Activated CD4-positive, CD25-positive, alpha-beta regulatory T cell treated with anti-CD3 and anti-CD28 coated beads, Interleukin-2, amount 50 U/mL, for 72 hours (primary cell): ENCODE data around the gene KDF1.

Experiments
- DNase-seq: peaks from one replicate; pipeline ENCODE4 v3.0.0; 2021

The KDF1 gene

GRCh38 chr1:26913754-26914619 is 46.3 kb downstream of the KDF1 start, which contains the start of gene NR0B2:
TSS of gene NR0B2 (minus strand) at chr1:26913975. CDS start at chr1:26913940, 35 bp downstream.
- no peak for DNase-seq

- no peak for DNase-seq
Measured at GRCh38 chr1:26913389-26913753, 46.9 kb downstream of the KDF1 start.

- DNase-seq: no peak
Measured at GRCh38 chr1:26912147-26912490, 48.1 kb downstream of the KDF1 start.

- no peak for DNase-seq
Measured at GRCh38 chr1:26911399-26912146, 48.7 kb downstream of the KDF1 start.

GRCh38 chr1:26910343-26911160 is 49.7 kb downstream of the KDF1 start:
- DNase-seq: no peak

GRCh38 chr1:26909951-26910342 is 50.3 kb downstream of the KDF1 start:
- no peak for DNase-seq

- DNase-seq: no peak
Measured at GRCh38 chr1:26907071-26907917, 53.0 kb downstream of the KDF1 start.

- no peak for DNase-seq
Measured at GRCh38 chr1:26900815-26901511, 59.3 kb downstream of the KDF1 start.

GRCh38 chr1:26900001-26900814 is 60.1 kb downstream of the KDF1 start, which contains the start of gene GPATCH3:
TSS of gene GPATCH3 (minus strand) at chr1:26900467. CDS start at chr1:26900442, 25 bp downstream.
- DNase-seq: peak; percentile 86
